ENCODE results near the gene MACROD1. TPM values are rescaled to one million over a fixed set of nuclear protein-coding genes. Genes with fewer than 3 reads are reported as not detected.

Gene MACROD1
- polyA plus RNA-seq, 1 donor (not counting 4 experiments of a cell fraction or from before 2014, with no cell fraction given): 4.6 TPM

GRCh38 chr11:64039012-64039665, 126.8 kb downstream of the MACROD1 start:
- H3K4me1 ChIP-seq (ENCODE audit: control insufficient read depth, extremely low read depth, insufficient read depth, low read length): no peaks in the 10 kb centered on the region
- no peaks in the 10 kb centered on the region for H3K79me2 ChIP-seq (ENCODE audit: control insufficient read depth, insufficient read depth, low read length)
- DNase-seq (ENCODE audit: low read depth, low spot score) (no peak), FAIRE-seq (no peak)
- H2AFZ ChIP-seq (ENCODE audit: control insufficient read depth, low read length): no peak overlapping the region
- H3K36me3 ChIP-seq (ENCODE audit: control insufficient read depth in 2 of 2, extremely low read depth in 1 of 2, insufficient read depth in 2 of 2, low read length in 2 of 2): no peaks in the 10 kb centered on the region
- H3K4me2 ChIP-seq (ENCODE audit: control insufficient read depth, extremely low read depth, insufficient read depth, low read depth, low read length): no peak overlapping the region
- dilution Hi-C loops (cut with MboI; ENCODE audit: extremely low pct_ligation_motif_present, low sequenced_read_pairs): no loop called here
- H3K9me1 ChIP-seq (ENCODE audit: control insufficient read depth, extremely low read depth, insufficient read depth, low read length): no peaks in the 10 kb centered on the region
- H3K4me3 ChIP-seq (ENCODE audit: control insufficient read depth in 2 of 3, extremely low read depth in 1 of 3, insufficient read depth in 2 of 3, low read depth in 1 of 3, low read length in 3 of 3): no peak overlapping the region
- H4K20me1 ChIP-seq (ENCODE audit: control insufficient read depth, extremely low read depth, insufficient read depth, low read length): peaks cover 4% of the 10 kb centered on the region
- H3K27me3 ChIP-seq (ENCODE audit: control insufficient read depth, extremely low read depth, insufficient read depth, low read length): peaks cover 44% of the 10 kb centered on the region
- no peaks in the 10 kb centered on the region for H3K9me3 ChIP-seq (ENCODE audit: control insufficient read depth, low read depth, low read length)
- no peak overlapping the region for H3K9ac ChIP-seq (ENCODE audit: control insufficient read depth, extremely low read depth, insufficient read depth, low read length)
- H3K27ac ChIP-seq (ENCODE audit: control insufficient read depth, insufficient read depth, low read length): no peak overlapping the region
- TF ChIP-seq EZH2 (IDR thresholded peaks at IDR 0.05; ENCODE audit: low read length) (no peak), CTCF (optimal IDR thresholded peaks at IDR 0.05 in 1 of 3, IDR thresholded peaks at IDR 0.05 in 1 of 3, conservative IDR thresholded peaks at IDR 0.05 in 1 of 3; ENCODE audit: extremely low read depth in 1 of 3, insufficient read depth in 2 of 3, low read length in 3 of 3) (no peak)

- no peak for FAIRE-seq
- Histone ChIP-seq H3K9me3 (ENCODE audit: control insufficient read depth, low read depth, low read length) (no peaks in the 10 kb centered on the region), H3K4me3 (ENCODE audit: control insufficient read depth in 2 of 3, extremely low read depth in 1 of 3, insufficient read depth in 2 of 3, low read depth in 1 of 3, low read length in 3 of 3) (no peak overlapping the region), H2AFZ (ENCODE audit: control insufficient read depth, low read length) (no peak overlapping the region), H3K4me2 (ENCODE audit: control insufficient read depth, extremely low read depth, insufficient read depth, low read depth, low read length) (no peak overlapping the region), H3K4me1 (ENCODE audit: control insufficient read depth, extremely low read depth, insufficient read depth, low read length) (no peaks in the 10 kb centered on the region), H4K20me1 (ENCODE audit: control insufficient read depth, extremely low read depth, insufficient read depth, low read length) (peaks cover 4% of the 10 kb centered on the region), H3K27ac (ENCODE audit: control insufficient read depth, insufficient read depth, low read length) (no peak overlapping the region), H3K79me2 (ENCODE audit: control insufficient read depth, insufficient read depth, low read length) (no peaks in the 10 kb centered on the region), H3K27me3 (ENCODE audit: control insufficient read depth, extremely low read depth, insufficient read depth, low read length) (peaks cover 49% of the 10 kb centered on the region), H3K9me1 (ENCODE audit: control insufficient read depth, extremely low read depth, insufficient read depth, low read length) (no peaks in the 10 kb centered on the region), H3K9ac (ENCODE audit: control insufficient read depth, extremely low read depth, insufficient read depth, low read length) (no peak overlapping the region), H3K36me3 (ENCODE audit: control insufficient read depth in 2 of 2, extremely low read depth in 1 of 2, insufficient read depth in 2 of 2, low read length in 2 of 2) (no peaks in the 10 kb centered on the region)
- TF ChIP-seq EZH2 (IDR thresholded peaks at IDR 0.05; ENCODE audit: low read length) (no peak), CTCF (optimal IDR thresholded peaks at IDR 0.05 in 1 of 3, IDR thresholded peaks at IDR 0.05 in 1 of 3, conservative IDR thresholded peaks at IDR 0.05 in 1 of 3; ENCODE audit: extremely low read depth in 1 of 3, insufficient read depth in 2 of 3, low read length in 3 of 3) (no peak)
- dilution Hi-C loops (cut with MboI; ENCODE audit: extremely low pct_ligation_motif_present, low sequenced_read_pairs): no loop called here
- no peak for DNase-seq (ENCODE audit: low read depth, low spot score)
Measured at GRCh38 chr11:64038500-64038899, 127.4 kb downstream of the MACROD1 start.

Measured in keratinocyte (primary cell).